D721Med (cell line): ENCODE results near the gene ODAD2.

Experiments used
- DNase-seq: peaks from one replicate; pipeline ENCODE4 v3.0.0; 2011; ENCODE audit warnings: low spot score; ENCODE audit not compliant: insufficient read length
- FAIRE-seq: peaks from 2 replicates; lab custom pipeline; 2011; peaks lifted over from hg19 to GRCh38; lab: Jason Lieb, UNC
- TF ChIP-seq, protein P1 (sequence below): IDR thresholded peaks from 2 replicates; pipeline ENCODE4 v1.5.1; 2012; ENCODE audit warnings: mild to moderate bottlenecking, control low read depth; ENCODE audit not compliant: insufficient read depth; ENCODE audit errors: missing control alignments

ODAD2 gene

DNA sequence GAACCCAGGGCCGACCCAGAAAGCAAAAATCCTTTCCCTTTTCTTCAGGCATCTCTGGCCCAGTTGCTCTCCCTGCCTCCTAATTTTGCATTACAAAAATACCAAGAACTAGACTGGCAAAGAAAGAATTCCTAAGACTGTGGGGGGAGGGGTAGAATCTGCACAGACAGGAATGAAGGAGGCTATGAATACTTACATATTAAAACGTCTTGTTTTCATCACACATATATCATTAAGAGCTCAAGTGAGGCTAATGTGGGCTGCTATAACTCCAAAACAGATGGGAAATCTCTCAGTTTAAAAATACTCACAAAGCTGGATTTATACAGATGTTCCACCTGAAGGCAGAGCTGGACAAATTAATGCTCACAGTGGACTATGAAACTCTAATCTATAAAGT lies 224.0 kb downstream of the ODAD2 start:
- TF ChIP-seq, protein P1, sequence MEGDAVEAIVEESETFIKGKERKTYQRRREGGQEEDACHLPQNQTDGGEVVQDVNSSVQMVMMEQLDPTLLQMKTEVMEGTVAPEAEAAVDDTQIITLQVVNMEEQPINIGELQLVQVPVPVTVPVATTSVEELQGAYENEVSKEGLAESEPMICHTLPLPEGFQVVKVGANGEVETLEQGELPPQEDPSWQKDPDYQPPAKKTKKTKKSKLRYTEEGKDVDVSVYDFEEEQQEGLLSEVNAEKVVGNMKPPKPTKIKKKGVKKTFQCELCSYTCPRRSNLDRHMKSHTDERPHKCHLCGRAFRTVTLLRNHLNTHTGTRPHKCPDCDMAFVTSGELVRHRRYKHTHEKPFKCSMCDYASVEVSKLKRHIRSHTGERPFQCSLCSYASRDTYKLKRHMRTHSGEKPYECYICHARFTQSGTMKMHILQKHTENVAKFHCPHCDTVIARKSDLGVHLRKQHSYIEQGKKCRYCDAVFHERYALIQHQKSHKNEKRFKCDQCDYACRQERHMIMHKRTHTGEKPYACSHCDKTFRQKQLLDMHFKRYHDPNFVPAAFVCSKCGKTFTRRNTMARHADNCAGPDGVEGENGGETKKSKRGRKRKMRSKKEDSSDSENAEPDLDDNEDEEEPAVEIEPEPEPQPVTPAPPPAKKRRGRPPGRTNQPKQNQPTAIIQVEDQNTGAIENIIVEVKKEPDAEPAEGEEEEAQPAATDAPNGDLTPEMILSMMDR = no peak
- DNase-seq (no peak), FAIRE-seq (no peak)

DNA sequence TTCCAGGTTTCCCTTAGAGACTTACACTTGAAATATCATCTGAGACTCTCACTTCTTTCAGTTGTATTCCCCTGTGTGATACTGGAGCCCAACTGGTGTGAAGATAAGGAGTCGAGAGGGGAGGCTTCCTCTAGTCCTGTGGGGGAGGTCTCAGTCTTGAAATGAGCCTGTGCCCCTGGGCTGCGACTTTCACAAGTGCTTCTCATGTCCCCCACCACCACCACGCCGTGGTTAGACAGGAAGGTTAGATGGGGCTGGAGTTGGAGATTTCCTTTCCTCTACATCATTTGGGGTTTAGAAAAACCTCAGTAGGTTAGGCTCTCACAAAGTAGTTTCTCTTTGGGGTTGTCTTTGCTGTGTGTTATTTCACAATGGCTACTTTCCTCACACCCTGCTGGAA lies 227.6 kb downstream of the ODAD2 start:
- TF ChIP-seq, protein P1 = no peak
- FAIRE-seq (no peak), DNase-seq (no peak)

DNA sequence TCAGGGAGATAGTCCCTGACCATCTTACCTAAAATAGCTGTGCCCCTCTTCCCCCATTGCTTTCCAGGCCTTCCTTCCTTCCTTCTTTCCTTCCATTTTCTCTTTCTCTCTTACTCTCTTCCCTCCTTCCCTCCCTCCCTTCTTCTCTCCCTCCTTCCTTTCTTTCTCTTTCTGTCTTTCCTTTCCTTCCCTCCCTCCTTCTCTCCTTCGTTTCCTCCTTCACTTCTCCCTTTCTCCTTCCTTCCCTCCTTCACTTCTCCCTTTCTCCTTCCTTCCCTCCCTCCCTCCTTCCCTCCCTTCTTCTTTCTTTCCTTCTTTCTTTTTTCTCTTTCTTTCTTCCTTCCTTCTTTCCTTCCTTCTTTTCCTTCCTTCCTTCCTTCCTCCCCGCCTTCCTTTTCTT lies 228.7 kb downstream of the ODAD2 start:
- TF ChIP-seq, protein P1 = no peak

More for the DNA sequence above, 228.7 kb downstream of the ODAD2 start:
- FAIRE-seq (no peak), DNase-seq (no peak)
